GM04503 (cell line): Measurements from ENCODE around the gene CERK.

Experiments used
- DNase-seq: peaks from one replicate; pipeline ENCODE4 v3.0.0-alpha.2; 2012; ENCODE audit warnings: low read depth

Gene CERK

DNA sequence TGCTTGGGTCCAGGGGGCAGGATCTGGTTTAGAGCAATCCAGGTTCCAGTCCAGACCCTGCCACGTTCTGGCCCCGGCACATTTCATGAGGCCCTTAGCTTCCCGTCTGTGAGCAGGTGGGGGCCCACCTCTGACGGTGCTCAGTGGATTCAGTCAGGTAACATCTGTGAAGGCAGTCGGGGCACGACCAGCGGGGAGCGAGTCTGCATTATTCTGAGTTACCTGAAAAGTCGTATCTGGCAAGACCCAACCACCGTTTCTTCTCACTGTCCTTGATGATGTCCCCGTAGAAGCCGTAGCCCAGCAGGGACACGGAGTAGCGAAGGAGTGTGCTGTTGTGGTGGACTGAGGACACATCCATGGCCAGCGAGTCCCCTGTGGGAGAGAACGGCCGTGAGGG lies 39.0 kb downstream of the CERK start:
- no peak for DNase-seq

DNA sequence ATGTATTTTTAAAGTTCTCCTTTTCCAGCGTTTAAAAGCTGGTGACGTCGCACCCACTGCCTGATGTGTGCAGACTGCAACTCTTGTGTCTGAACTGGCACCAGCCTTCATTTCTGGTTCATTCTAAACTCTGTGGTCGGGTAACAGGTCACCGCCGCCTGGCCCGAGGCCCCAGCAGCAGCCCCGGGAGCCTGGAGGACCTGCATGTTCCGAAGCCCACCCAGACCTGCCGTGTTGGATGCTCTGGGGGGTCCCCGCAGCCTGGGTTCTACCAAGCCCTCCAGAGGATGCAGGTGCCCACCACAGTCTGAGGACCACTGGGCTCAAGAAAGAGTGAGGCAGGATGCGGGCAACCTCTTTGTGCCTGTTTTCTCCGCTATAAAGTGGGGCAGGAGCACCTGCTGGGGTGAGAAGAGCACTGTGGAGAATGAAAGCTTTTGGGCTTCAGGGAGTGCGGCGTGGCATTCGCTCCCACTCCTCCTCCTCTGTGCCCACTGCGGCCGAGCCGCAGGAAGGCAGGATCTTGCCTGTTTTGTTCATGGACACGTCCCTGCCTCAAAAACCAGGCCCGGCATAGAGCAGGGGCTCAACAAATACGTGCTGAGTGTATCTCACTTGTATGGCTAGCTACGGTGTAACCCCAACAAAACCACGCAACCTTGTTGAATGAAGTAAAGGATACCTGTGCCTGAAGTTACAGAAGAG lies 40.1 kb downstream of the CERK start:
- no peak for DNase-seq

DNA sequence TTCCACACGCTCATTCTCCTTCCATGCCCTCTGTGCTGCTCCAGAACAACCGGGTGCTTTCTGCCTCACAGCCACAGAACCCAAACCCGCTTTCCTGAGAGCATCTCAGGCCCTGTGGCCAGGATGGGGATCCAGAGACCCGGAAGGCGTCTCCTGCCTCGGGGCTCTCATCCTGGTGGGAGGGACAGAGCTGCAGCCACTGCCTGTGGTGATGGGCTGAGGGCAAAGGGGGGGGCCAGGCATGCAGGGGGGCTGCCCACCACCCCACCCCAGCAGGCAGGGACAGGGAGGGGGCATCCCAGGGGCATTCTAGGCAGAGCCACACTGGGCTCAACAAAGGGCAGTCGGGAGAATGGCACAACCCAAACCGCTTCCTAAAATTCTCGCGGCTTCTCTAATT lies 41.4 kb downstream of the CERK start:
- no peak for DNase-seq

DNA sequence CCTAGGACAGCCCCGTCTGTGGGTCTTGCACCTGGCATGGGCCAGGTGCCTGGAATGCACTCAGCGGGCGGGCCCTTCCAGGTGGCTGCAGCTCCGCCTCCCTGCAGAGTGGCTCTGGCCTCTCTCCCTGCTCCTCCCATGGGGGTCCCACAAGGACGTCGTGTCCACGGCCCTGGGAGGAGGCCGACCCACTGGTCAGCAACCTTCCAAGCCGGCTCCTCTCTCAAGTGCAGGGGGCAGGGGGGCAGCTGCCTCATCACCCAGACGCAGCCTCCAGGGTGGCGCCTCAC lies 41.9 kb downstream of the CERK start:
- no peak for DNase-seq

DNA sequence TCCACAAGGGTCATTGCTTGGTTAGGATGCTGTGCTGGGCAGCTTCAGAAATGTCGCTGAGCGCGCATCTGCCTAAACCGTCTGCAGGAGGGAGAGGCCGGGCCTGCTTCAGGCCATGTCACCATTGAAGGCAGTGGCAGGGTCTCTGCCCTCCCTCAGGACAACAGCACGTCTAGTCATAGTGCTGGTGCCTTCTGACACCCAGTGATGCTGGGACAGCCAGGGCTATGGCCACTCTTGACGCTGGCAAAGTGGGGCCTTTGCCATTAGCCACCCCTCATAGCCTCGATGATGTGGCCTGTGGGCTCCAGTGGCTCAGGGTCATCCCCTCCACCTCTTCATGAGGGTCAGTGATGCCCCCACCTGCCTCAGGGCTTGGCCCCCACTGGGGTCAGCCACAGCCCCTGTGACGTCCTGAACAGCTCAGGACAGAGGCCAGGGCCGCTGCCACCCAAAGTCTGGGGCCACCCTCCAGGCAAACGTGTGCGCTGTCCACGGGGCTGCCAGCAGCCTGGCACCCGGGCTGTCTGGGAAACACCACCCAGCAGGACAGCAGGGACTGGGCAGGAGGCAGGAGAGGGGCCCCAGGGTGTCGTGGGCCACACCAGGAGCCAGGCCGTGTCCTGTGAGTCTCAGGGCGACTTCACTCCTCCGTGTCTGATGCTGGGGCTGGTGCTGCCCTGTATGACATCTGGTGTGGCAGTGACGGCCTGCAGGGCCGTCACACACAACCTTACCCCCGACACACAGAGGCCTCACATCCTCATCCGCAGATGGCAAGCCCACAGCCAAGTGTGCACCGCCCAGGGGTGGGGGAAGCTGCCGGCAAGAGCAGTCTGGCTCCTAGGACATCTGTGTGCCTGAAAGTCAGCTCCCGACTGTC lies 42.5 kb downstream of the CERK start:
- no peak for DNase-seq

DNA sequence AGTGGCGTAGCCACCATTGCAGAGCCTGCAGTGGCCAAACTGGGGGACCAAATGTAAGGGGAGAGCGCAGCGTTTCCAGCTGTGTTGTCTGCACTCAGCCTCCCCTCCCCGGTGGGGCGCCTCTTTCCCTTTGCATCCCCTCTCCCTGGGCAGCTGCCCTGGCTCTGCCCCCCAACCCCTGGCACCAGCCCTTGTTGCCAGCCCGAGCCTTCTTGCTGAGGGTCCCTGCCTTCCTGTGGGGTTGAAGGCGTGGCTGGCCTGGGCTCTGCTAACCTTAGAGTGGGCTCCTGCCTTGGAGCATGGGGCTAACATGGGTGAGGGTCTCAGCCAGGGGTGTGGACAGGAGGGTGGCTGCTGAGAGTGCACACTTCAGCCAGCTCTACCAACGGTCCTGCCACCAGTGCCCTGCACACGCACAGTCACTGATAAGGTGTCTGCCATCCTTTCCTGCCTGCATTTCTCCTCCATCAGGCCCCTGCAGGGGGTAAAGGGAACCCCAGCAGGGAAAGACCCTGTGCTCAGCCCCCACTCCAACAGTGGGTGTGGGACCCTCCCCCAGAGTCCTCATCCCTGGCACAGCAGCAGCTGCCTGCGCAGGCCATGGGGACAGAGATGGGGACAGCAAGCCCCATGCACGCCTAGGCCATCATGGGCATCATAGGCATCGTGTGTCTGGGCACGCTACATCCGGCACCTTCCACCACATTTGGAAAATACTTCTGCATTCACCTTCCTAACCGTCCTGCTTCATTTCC lies 43.5 kb downstream of the CERK start:
- no peak for DNase-seq

DNA sequence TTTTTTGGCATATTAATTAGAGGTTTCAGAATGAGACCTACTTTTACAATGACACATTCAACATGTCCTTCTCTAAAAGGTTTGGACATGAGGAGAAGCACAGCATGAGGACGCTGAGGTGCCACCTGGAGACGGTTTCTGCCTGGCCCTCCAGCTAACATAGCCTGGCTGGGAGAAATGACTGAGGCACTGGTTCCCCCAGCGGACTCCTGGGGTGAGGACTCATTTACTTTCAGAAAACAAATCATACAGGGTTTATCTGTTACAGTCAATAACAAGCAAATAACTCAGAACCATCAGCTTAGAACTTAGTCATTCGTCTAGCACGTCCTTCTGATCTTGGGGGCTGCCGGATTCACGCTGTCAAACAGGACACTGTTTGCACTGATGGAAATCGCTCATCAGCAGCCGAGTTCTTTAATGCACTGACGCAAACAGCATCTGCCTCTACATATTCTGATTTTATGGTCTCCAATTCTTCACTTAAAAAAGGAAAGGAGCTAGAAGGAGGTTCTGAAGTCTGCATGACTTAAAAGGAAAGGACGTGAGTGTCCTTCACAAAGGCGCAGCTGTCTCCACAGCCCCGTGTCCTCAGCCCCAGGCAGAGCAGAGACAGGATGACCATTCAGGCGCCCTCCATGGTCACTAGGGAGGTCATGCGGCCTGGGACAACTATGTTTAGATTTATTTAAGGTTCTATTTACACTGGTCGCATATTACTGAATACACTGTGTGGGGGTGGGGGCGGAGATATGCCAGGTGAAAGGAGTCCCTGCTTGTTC lies 44.2 kb downstream of the CERK start:
- DNase-seq: no peak

DNA sequence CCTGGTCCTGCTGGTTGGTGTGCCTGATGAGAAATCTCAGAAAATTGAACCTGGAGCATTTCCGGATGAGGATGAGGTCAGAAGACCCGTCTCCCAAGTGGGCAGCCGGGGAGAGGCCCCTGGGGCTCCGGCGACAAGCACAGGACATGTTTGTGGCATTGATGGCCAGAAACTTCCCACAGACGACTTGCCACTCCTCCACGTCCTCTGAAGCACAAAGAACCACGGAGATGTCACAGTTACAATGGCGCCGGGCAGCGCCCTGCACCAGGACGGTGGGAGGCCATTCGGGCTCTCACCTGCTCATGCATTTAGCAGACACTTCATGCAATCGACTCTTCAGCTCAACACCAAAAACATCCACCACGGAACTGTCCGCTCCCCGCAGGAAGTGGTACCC lies 46.5 kb downstream of the CERK start:
- DNase-seq: no peak

DNA sequence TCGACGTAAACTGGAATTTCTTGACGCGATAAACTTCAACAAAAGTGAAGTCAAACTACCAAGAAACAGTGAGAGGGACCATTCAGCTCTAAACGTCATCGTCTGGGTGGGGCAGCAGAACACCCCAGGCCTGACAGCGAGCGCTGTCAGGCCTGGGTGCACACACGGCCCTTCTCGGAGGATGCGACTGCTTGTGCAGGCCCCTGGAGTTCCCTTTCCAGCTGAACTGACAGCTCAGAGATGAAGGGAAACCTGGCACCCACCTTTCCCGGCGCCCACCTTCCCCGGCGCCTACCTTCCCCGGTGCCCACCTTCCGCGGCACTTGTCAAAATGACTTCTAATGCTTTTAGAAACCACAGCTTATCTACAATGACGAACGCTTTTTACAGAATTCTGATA lies 47.9 kb downstream of the CERK start:
- DNase-seq: no peak

DNA sequence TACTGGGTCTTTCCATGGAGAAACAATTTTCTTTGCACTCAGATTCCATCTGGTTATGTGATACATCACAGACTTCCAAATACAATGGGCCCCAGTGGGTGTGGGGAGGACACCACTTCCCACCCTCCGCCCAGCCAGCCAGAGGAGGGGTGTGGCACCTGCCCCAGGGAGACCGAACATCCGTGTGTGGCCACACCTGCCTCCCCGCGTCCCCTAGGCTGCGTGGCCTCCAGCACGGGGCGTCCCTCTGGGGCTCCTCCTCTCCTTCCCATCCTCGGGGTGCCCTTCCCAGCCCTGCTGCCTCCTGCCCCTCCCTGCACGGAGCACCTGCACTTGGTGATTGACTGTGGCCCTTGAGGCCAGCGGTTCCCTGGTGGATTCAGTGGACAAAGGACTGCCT lies 49.1 kb downstream of the CERK start:
- DNase-seq: no peak

DNA sequence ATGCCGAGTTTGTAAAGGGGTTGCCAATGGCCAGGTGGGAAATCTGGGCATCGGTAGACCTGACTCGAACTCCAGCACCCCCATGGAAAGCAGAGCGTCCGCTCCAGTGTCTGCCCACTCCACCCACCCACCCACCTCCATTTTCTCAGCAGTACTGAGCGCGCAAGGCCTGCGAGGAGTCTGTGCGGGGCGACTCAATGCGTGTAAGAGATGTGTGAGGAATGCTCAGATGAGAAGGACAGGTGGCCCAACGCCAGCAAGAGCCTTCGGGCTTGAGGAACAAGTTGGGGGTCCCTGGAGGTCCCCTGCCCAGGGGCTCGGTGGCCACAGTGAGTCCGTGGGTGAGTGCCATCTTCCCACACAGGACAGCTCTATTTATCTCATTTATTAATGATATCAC lies 50.6 kb downstream of the CERK start:
- DNase-seq: no peak

DNA sequence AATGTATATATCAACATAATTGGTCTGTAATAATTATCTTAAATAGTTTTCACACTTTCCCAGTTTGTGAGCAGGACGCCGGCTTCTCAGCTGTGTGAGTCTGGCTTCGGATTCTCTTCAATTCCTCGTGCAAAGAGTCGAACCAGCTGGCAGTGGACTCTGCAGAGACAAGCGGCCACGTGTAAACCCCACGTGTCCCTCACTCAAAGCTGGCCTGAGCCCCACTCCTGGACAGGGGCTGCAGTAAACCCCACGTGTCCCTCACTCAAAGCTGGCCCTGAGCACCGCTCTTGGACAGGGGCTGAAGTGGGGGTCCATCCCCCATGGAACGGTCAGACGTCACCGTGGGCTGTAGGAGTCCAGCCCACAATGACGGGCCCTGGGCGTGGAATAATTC lies 51.0 kb downstream of the CERK start:
- DNase-seq: no peak

DNA sequence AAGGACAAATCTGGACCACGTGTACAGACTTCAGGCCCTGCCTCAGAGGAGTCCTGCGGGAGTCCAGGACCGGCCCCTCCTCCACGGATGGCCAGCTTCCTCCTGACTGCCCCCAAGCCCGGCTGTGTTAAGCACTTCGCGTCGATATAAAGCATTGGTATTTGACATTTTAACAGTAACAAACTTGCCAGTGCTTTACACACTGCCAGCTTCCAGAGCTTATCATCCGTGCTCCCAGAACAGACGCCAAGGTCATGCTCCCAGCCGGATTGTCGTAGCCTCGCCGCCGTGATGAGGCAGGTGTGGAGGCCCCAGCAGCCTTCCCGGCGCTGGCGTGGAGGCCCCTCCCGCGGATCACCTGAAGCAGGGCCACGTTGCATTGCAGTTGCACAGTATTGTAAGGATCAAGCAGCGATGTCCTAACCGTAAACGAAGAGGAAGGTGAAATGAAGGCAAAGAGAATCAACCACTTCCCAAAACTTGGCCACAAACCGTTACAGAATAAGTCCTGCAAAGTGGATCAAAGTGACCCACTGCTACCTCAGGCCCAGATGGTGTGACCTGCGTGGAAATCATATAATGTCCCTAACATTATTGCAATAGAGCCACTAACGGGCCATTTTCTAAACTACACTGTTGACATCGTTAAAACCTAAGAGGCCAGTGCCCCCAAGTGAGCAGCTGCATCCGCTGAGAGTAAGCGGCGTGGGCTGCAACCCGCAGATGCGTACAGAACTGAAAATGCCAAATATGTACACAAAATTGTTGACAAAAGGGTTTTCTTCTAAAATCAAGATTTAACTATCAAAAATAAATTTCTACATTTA lies 51.6 kb downstream of the CERK start:
- DNase-seq: no peak

DNA sequence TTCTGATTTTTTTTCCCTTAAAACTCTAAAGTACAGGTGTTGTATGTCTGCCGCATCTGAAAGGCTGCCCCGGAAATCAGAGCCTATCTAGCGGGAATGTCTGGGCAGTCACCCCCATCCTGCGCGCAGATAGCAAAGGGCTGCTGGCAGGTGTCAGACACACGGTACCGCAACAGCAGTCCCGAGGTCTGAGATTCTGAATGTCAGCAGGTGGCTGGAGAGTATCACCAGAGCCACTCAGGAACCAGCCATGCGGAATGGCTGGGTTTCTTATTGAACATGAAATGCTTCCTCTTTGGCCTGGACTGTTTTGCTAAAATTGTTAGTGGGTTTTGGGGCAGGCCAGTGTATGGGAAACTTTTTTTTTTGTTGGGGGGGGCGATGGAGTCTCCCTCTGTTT lies 53.3 kb downstream of the CERK start:
- no peak for DNase-seq

DNA sequence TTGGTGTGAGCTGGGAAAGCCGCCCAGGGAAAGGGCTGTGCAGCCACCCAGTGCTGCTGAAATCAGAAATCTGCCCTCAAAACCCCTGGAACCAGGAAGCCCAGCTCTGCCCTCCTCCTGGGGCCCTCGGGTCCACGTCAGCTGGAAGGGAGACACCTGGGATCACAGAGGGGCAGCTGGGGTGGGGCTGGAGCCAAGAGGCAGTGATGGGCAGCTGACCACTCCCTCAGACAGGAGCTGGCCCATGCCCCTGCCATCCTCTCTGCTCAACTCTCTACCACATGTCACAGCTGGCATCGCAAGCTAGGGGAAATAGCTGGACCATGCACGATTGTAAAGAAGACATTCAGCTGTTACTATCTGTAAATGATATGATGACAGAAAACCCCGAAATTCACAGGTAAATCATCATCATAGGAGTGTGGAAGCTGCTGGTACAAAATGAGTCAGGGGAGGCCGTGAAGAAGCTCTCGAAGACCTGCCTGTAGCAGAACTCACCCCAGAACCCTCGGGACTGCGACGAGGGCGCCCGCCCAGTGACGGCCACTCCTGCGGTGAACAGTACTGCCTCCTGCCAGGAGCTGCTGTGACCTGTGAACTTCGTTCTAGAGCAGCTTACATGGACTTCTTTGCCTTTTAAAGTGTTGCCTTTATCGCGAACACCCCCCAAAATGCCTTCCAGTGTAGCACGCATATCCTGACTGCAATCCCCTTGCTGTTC lies 55.9 kb downstream of the CERK start:
- DNase-seq: no peak

DNA sequence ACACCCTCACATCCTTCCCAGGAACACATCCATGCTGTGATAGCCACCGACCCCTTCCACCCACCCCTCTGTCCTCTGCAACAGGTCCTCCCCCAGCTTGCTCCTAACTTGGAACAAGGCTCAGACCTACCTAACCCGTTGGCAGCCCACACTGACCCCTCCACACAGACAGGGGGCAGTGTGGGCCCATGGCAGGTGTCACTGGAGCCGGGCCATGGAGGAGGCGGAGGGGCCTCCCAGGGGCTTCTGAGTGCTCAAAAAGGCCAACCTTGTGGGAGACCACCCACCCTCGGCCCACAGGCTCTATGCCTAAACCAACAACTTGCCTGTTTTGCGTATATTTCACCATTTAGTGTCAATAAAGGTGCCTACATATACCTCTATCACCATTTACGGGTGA lies 57.0 kb downstream of the CERK start:
- no peak for DNase-seq

DNA sequence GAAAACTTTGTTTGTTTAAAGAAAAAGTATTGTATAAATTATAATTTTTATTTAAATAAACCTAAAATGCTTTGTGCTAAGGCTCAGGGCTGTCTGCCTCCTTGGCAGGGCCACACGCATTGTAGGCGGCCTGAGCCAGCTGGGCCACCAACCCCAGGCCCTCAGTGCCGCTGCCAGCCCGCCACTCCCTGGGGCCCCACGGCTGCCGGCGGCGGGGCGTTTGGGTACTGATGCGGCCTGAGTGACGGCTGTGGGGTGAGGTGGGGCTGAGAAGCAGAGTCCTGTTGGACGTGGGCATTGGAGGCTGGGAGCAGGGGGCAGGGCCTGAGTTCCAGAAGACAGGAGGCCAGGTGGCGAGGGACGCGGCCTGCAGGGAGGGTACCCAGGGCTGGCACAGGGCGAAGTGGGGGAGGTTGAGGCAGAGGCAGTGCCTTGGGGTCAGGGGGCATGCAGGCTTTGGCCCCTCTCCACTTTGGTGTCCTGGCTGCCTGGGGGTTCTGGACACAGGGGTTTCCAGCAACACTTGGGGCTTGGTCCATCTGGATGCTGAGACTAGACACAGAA lies 58.3 kb downstream of the CERK start:
- DNase-seq: no peak

DNA sequence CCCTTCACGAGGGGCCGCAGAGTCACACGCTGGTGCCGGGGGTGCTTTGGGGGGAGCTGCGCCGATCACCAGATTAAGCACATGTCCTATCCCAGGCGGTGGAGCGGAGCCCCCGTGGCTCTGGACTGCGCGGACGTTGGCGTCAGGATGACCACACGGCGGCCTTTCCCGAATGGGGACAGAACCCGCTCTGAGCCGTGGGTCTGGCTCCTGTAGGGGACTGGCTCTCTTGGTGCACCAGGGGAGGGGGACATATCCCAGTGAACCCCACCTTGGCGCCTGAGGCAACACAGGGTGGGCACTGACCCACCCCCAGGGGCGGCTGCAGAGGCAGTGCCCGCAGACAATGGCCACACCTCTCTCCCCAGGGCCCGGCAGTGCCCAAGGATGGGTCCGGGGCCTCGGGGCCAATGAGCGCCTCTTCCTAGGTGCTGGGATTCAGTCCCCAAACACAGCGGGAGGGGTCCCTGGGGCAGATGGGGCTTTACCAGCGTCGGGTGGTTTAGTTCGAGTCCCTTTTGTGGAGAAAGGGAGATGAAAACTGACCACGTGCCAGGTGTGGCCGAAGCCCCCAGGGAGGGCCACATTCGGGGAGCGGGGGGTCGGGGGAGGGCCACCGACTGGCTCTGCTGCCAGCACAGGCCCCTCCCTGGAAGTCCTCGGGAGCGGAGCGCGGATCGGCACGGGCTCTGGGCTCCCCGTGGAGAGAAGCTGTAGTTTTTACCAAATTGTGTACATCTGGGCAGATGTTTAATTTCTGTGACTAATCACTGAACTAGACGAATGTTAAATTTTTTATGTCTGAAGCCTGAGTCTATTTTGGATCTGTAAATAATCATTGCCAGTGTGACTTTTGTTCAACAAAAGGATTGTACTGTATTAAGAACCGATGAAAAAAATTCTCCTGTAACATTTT lies 59.0 kb downstream of the CERK start:
- DNase-seq: no peak

DNA sequence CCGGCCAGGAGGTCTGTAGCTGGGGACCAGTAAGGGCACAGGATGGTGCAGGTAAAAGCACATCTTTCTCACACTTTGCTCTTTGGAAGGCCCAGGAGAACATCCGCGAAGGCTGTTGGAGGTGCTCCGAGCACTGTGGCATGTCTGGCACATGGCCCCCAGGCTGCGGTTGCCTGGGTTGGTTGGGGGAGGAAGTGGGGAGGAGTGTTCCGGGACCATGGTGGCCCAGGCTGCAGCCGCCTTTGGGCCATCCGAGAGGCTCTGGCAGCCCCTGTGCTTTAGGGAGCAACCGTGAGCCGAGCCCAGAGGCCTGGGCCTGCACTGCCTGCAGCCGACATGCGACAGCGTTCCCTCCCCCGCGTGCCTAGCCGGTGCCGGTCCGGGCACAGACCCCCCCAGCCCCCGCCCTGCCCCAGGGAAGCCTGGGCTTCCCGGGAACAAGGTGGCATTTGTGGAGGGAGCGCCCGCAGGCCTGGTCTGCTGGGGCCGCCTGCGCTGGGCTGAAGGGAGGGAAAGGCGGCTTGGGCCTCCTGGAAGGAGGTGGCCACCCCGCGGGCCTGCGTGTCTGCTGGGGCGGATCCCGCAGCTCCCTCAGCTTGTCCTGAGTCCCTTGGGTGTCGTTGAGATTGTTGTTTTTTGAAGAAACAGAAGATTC lies 59.9 kb downstream of the CERK start:
- no peak for DNase-seq
